Measurements from ENCODE around the gene CACNG6. TPM values are rescaled to one million over a fixed set of nuclear protein-coding genes. Genes with fewer than 3 reads are reported as not detected.

Gene CACNG6
- polyA plus RNA-seq, 1 donor (not counting 4 experiments of a cell fraction or from before 2014, with no cell fraction given), result not detected

DNA sequence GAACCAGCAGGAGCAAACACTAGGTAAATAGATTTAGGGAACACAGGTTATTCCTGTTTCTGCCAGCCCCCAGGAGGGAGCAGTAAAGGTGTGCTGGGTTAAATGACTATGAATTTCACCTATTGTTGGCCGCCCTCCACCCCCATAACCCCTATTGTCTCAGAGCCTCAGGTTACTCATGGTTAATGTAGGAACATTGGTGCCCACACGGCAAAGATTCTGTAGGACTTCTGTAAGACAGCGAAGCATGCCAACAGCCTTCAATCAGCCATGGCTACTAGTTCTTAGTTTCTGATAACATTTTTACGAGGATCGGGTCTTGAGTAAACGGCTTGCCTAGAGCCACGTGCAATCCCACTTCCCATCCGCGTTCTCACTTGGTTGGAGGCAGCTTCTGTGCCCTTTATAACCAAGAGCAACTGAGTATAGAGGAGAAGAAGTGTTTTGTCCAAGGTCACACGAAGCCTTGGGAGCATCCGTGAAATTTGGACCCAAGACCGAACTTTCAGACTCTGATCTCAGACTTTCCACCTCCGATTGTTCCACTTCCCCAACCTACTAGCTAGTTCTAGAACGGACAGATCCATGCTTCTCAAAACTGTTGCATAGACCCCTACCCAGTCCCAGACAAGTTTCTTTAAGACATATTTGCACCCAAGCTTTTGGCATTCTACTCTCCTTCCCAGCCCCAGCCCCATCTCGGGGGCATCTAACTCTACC lies 33.8 kb upstream of the CACNG6 start:
- Histone ChIP-seq H3K36me3 (ENCODE audit: control insufficient read depth in 2 of 2, extremely low read depth in 1 of 2, insufficient read depth in 2 of 2, low read length in 2 of 2) (no peaks in the 10 kb centered on the region), H3K9me1 (ENCODE audit: control insufficient read depth, extremely low read depth, insufficient read depth, low read length) (no peaks in the 10 kb centered on the region), H3K27ac (ENCODE audit: control insufficient read depth, insufficient read depth, low read length) (no peak overlapping the region), H3K9me3 (ENCODE audit: control insufficient read depth, low read depth, low read length) (no peaks in the 10 kb centered on the region), H3K27me3 (ENCODE audit: control insufficient read depth, extremely low read depth, insufficient read depth, low read length) (peaks cover 39% of the 10 kb centered on the region), H3K79me2 (ENCODE audit: control insufficient read depth, insufficient read depth, low read length) (no peaks in the 10 kb centered on the region), H3K4me3 (ENCODE audit: control insufficient read depth in 2 of 3, extremely low read depth in 1 of 3, insufficient read depth in 2 of 3, low read depth in 1 of 3, low read length in 3 of 3) (no peak overlapping the region), H4K20me1 (ENCODE audit: control insufficient read depth, extremely low read depth, insufficient read depth, low read length) (no peaks in the 10 kb centered on the region), H3K4me2 (ENCODE audit: control insufficient read depth, extremely low read depth, insufficient read depth, low read depth, low read length) (no peak overlapping the region), H2AFZ (ENCODE audit: control insufficient read depth, low read length) (no peak overlapping the region), H3K9ac (ENCODE audit: control insufficient read depth, extremely low read depth, insufficient read depth, low read length) (no peak overlapping the region), H3K4me1 (ENCODE audit: control insufficient read depth, extremely low read depth, insufficient read depth, low read length) (no peaks in the 10 kb centered on the region)
- FAIRE-seq, result no peak
- TF ChIP-seq EZH2 (IDR thresholded peaks at IDR 0.05; ENCODE audit: low read length), result no peak
- TF ChIP-seq CTCF (optimal IDR thresholded peaks at IDR 0.05 in 1 of 3, IDR thresholded peaks at IDR 0.05 in 1 of 3, conservative IDR thresholded peaks at IDR 0.05 in 1 of 3; ENCODE audit: extremely low read depth in 1 of 3, insufficient read depth in 2 of 3, low read length in 3 of 3), result no peak
- dilution Hi-C loops (cut with MboI; ENCODE audit: extremely low pct_ligation_motif_present, low sequenced_read_pairs), result no loop called here
- no peak for DNase-seq (ENCODE audit: low read depth, low spot score)

- Histone ChIP-seq H4K20me1 (ENCODE audit: control insufficient read depth, extremely low read depth, insufficient read depth, low read length) (no peaks in the 10 kb centered on the region), H3K79me2 (ENCODE audit: control insufficient read depth, insufficient read depth, low read length) (no peaks in the 10 kb centered on the region), H2AFZ (ENCODE audit: control insufficient read depth, low read length) (no peak overlapping the region), H3K4me2 (ENCODE audit: control insufficient read depth, extremely low read depth, insufficient read depth, low read depth, low read length) (no peak overlapping the region), H3K9ac (ENCODE audit: control insufficient read depth, extremely low read depth, insufficient read depth, low read length) (no peak overlapping the region), H3K36me3 (ENCODE audit: control insufficient read depth in 2 of 2, extremely low read depth in 1 of 2, insufficient read depth in 2 of 2, low read length in 2 of 2) (no peaks in the 10 kb centered on the region), H3K4me3 (ENCODE audit: control insufficient read depth in 2 of 3, extremely low read depth in 1 of 3, insufficient read depth in 2 of 3, low read depth in 1 of 3, low read length in 3 of 3) (no peak overlapping the region), H3K9me1 (ENCODE audit: control insufficient read depth, extremely low read depth, insufficient read depth, low read length) (no peaks in the 10 kb centered on the region), H3K4me1 (ENCODE audit: control insufficient read depth, extremely low read depth, insufficient read depth, low read length) (no peaks in the 10 kb centered on the region), H3K27me3 (ENCODE audit: control insufficient read depth, extremely low read depth, insufficient read depth, low read length) (peaks cover 41% of the 10 kb centered on the region), H3K9me3 (ENCODE audit: control insufficient read depth, low read depth, low read length) (no peaks in the 10 kb centered on the region), H3K27ac (ENCODE audit: control insufficient read depth, insufficient read depth, low read length) (no peak overlapping the region)
- dilution Hi-C loops (cut with MboI; ENCODE audit: extremely low pct_ligation_motif_present, low sequenced_read_pairs), result no loop called here
- FAIRE-seq, result no peak
- no peak for DNase-seq (ENCODE audit: low read depth, low spot score)
- TF ChIP-seq CTCF (optimal IDR thresholded peaks at IDR 0.05 in 1 of 3, IDR thresholded peaks at IDR 0.05 in 1 of 3, conservative IDR thresholded peaks at IDR 0.05 in 1 of 3; ENCODE audit: extremely low read depth in 1 of 3, insufficient read depth in 2 of 3, low read length in 3 of 3), result no peak
- no peak for TF ChIP-seq EZH2 (IDR thresholded peaks at IDR 0.05; ENCODE audit: low read length)
These were observed 33.3 kb upstream of the CACNG6 start for GRCh38 chr19:53958168-53958571.
